ENCODE measurements around the gene ACTR5.

- TF ChIP-seq CTCF (conservative IDR thresholded peaks at IDR 0.05; ENCODE audit: low read length) = no peak
- TF ChIP-seq EZH2phosphoT487 (IDR thresholded peaks at IDR 0.05; ENCODE audit: borderline replicate concordance, low read depth, low read length) = no peak
These were observed 545 bp downstream of the ACTR5 start for GRCh38 chr20:38748861-38749149.

Measured in OCI-LY7 (cell line).